IPS DF 19.7 (cell line): ENCODE data around the gene RGS19.

ENCODE experiments used
- DNase-seq: peaks from one replicate; pipeline ENCODE4 v3.0.0-alpha.2; 2013; ENCODE audit warnings: low read depth, low spot score

RGS19 gene

DNA sequence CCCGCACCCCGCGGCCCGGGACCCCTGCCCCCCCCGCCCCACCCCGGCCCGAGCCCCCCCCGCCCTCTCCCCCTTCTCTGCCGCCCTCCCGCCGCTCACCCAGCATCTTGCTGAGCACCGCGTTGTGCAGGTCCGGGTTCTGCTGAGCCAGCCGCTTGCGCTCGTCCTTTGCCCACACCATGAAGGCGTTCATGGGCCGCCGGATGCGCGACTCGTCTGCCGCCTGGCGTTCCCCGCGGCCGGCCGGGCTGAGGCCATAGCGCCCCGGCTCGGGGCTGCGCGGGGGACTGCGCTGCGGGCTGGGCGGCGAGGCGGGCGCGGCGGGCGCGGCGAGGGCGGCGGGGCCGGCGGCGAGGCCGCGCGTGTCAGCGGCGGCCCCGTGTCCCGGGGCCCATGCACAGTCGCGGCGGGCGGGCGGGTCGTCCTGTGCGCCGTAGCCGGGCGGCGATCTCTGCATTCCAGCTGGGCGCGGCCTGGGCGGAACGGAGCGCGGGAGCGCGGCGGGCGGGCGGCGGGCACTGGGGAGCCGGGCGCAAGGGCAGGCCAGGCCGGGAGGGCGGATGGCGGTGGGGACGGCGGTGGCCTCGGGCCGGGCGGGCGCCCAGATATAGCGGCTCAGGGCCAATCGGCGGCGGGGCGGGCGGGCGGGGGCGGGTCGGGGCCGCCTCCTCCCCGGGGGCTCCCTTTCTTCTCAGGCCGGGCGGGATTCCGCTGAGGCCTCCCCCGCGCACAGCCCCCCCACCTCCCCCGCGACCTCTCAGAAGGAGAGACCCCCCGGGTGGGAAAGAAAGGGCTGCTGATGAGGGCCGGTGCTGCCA lies 30.0 kb downstream of the RGS19 start, which contains the start of gene SOX18:
Gene SOX18, minus strand, starts transcription at position 580 of the 818 bp plus-strand sequence. Its CDS starts 123 bp downstream, at position 457.
- DNase-seq: no peak

DNA sequence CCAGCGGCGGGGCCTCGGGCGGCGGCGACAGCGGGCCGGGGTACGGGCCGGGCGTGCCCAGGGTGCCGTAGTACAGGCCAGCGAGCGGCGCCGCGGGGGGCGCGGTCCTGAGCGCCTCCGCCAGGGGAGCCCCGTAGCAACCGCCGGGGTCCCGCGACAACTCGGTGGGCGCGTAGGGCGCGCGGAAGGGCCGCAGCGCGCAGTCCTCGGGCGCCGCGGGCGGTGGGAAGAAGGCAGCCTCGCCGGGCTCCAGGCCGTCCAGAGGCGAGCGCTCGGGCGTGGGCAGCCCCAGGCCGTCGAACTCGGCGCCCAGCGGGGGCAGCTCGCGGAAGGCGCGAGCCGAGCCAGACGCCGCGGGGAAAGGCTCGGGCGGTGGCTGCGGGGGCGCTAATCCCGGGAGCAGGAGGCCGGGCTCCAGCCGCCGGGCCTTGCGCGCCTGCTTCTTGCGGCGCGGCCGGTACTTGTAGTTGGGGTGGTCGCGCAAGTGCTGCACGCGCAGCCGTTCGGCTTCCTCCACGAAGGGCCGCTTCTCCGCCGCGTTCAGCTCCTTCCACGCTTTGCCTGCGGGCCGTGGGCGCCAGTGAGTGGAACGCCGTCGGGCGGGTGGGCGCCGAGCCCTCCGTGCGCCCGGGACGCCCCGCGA lies 30.8 kb downstream of the RGS19 start:
- DNase-seq: no peak

DNA sequence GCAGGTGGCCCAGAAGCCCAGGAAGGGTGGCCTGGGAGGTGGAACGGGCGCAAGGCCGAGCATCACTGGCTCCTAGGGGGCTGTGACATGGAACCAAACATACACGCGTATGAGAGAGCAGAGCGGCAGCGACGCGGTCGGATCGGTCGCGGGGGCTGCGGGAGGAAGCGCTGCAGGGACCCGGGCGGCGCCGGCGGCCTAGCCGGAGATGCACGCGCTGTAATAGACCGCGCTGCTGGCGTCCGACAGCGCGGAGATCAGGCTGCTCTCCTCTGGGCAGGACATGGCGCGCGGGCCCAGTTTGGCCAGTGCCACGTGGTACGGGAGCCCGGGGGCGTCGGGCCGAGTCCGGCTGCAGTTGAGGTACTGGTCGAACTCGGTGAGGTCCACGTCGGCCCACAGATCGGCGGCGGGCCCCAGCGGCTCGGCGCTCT lies 31.3 kb downstream of the RGS19 start:
- DNase-seq: no peak

DNA sequence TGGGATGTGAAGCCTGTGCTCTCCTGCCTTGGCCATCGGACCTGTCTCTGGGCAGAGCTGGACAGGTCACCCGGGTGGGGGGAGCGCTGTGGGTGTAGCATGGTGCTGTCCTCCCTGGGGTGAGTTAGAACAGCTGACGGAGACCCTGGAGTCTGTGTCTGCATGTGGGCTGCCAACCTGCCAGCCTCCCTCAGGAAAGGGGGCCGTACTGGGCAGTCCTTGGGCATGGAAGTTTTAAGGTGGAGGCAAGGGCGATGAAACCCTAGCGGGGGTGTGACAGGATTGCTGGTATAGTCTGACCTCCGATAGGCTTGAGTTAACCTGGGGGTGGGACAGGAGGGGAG lies 32.3 kb downstream of the RGS19 start:
- no peak for DNase-seq

DNA sequence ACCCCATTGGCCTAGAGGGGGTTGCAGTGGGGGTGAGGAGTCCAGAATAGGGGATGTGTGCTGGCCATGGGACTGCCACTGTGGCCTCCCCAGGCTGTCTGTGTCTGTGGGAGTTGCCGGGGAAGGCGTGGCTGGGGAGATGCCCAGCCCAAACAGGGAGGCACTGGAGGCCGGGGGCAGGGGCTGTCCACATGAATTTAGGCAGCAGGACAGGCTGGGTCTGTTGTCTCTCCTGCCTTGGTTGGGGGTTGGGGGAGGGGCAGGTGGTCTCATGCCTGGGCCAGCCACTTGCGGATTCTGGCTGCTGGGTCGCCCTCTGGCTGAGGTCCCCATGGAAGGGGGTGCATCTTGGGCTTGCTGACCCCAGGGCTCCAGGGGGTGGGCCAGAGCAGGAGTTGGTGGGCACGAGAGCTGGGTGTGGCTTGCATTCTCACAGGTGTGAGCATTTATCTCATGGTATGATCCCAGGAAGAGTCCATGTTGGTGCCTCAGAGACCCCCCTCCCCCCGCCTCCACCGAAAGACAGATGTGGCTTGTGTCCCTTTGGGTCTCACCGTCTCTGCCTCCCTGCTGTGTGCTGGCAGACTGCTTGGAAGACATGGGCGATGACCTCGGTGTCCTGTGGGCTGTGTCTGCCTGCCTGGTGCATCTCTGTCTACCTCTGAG lies 33.8 kb downstream of the RGS19 start:
- DNase-seq: no peak

DNA sequence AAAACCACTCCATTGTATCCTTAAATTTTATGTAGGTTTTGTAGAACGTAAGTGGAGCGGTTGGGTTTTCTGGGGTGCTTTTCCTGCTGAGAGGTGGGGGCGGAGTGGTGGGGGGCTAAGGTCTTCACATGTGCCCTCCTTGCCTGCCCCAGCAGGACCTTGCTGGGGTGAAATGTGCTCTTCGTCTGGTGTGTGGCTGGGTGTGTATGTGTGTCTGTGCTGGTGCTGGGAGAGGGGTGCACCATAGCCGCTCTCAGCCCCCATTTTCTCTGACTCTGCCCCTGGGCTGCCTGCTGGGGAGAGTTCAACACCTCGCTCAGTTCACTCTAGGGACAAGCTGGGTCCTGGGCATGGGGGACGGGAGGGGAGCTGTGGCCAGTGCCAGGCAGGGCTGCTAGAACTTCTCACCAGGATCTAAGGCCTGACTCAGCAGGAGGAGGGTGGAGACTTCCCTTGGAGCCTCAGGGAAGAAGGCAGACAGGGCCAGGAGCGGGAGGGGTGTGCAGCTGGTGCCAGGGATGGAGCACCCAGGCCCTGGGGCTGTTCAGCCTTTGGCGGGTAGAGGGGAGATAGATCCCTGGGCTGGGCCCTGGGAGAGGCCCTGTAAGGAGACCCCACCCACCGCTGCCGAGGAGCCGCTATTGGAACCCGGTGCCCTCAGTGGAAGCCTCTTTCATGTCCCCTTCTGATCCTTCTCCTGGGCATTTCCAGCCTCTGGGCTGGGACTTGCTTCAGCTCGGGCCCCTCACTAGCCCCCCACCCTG lies 34.7 kb downstream of the RGS19 start:
- no peak for DNase-seq

DNA sequence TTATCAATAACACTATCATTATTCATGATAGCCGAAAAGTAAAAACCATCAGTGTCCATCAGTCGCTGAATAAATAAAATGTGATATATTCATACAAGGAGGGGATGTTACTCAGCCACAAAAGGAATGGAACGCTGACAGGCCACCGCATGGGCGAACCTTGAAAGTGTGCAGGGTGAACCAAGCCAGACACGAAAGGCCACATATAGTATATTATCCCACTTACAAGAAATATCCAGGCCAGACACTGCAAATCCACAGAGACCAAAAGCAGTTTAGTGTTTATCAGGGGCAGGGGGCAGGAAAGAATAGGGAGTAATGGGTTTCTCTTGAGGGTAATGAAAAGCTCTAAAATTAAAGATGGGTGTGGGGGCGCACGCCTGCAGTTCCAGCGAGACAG lies 35.5 kb downstream of the RGS19 start:
- DNase-seq: no peak

DNA sequence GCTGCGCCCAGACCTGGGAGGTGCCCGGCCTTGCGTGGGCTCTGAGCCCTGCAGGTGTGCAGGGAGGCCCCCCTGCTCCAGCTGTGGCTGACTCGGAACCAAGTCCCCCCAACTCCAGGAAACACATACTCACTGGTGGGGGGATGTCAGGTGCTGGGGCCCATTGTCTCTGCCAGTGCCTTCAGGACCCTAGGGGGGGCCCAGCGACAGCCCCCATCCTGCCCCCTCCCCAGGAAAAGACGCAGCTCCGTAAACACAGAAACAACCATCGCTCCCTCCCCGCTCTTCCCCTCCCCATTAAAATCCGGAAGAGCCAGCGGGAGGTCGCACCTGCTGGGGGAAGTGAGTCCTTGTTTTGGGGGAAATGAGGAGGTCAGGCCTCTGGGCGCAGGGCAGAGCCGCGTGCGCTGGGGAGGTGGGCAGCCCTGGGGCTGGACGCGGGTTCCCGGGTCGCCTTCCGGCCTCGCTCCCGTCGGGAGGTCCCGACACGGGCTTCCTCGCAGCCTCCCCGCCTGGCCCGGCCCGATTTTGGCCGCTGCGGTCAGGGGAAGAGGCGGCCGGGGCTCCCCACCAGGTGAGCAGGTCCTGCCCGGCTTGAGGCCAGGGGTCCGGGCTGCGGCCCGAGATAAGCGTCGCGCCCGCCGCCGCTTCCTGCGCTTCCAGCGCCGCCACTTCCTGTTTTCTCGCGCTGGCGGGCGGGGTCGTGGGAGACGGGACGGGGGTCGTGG lies 37.1 kb downstream of the RGS19 start:
- DNase-seq: no peak

DNA sequence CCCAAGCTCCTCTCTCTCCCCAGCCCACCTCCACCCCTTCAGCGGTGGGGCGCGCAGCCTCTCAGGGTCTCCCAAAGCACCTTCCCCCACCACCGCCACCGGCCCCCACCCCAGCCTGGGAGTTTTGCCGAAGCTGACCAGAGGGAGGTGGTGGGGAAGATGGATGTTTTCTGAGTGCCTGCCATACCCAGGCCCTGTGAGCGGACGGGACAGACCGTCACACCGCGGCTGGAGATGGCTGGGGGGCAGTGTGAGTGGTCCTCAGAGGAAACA lies 37.6 kb downstream of the RGS19 start:
- no peak for DNase-seq

DNA sequence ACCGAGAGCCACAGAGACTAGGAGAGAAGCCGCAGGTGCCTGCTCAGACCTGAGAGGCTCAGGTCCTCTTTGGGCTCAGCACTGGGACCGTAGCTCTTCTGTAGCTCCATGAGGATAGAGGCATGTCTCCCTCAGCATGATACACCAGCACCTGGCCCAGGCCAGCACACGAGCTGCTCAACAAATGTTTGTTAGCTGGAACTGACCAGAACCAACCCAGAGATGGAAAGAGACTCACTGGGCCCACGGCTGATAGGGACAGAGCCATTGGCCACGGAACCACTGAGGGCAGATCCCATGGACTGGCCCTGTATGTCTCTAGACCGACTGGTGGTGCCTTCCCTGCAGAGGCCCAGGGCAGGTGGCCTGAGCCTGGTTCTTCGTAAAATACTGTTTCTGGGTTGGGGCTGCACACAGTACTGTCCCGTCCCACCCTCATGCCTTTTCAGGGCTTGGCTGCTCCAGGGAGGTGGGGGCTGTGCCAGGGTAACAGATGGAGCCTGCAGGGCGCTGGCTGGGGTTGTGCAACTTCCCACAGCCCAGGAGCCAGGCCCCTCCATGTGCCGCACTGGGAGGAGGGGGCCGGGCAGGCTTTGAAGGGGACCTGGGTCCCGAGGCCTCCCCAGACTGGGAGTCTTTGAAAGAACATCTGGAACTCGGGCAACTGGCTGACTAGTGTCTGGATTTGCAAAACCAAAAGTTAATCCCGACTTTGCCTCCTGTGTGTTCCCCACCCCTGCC lies 38.1 kb downstream of the RGS19 start:
- no peak for DNase-seq

DNA sequence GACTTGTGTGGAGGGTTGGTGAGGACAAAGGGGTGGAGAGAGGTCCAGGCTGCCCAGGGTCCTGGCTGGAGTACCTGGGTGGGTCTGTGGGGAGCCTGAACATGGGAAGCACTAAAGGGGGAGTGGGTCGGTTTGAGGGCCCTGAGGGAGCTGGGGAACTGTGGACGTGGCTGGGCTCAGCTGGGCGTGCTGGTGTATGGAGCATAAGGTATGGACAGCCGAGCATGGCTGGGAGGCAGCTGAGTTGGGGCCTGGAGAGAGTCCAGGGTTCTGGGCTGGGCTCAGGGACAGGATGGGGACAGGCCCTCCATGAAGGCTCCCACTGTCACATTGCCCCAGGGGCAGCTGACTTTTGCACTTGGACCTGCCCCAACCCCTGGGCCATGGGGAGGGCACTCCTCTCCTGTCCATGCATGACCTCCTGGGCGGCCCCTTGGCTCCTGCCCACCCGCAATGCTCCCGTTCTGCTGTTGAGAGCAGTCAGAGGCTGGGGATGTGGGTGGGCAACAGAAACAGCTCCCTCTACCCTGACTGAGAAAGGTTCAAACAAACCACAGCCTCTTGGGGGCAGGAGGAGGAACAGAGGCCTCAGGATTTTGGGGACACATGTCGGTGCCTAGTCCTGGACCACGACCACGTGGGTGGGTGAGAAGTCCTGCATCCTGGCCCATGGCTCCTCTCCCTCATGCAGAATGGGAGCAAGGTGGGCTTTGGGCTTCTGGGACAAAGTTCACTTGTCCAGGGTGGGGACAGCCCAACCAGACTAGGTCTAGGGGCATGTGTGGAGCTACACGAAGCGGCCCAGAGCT lies 38.9 kb downstream of the RGS19 start:
- no peak for DNase-seq

DNA sequence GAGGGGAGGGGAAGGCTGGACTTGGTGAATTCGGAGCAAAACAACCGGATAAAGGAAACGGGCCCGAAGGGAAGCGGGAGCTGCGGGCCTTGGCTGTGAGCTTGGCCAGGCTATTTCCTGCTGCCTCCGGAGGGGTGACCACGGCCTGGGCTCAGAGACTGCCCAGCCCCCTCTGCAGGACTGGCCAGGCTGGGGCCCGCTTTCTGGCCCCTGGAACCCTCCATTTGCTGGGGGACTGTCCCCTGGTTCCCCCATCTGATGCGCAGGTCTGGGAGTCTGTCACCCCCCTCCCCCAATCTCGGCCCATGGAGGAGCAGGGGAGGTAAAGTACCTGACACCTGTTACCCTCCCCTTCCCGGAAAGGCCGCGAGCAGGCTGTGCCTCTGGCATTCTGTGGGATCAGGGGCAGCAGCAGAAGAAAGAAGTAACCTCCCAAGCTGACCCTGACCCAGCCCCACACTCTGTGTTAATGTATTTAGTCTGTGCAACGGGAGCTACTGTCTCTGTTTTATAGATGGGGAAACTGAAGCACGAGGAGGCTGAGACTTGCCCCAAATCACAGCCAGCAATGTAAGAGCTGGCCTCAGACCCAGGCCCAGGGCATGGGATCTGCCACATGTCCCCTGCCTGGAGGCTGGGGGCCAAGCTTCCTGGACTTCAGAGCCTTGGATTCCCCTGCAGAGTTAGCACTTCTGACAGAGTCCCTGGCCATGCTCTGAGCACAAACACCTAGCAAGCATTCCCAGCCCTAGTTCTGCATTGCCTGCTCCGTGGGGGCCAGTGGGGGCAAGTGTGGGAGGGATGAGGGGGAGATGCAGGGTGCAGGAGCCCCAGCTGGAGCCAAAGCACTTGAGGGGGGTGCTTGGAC lies 39.8 kb downstream of the RGS19 start:
- no peak for DNase-seq

DNA sequence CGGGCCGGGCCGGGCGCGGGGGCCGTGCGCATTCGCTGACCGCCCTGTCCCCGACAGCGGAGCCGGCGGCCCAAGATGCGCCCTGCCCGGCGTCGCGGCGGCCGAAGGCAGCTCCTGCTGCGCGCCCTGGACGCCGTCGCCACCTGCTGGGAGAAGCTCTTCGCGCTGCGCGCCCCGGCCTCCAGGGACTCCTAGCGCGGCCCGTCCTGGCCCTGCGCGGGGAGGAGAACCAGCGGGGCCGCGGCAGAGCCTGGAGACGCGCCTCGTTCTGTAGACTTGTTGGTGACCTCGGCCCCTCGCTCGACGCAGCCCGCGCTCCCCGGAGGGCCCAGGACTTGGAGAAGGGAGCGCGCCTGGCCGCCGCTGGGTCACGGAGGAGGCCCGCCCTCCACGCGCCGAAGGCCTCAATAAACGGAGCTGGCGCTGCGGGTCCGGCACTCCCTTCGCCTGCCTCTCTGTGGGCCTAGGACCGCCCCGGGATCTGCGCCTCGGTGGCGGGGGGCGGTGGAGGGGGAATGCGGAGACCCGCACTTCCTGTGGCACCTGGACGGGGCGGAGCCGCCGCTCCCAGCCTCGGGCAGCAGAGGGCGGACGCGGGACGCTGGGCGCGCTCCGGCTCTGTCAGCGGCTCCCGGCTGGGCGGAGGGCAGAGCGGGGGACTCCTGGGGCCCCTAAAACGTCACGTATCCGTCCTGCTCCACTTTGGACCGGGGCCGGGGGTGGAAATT lies 40.6 kb downstream of the RGS19 start:
- DNase-seq: no peak

DNA sequence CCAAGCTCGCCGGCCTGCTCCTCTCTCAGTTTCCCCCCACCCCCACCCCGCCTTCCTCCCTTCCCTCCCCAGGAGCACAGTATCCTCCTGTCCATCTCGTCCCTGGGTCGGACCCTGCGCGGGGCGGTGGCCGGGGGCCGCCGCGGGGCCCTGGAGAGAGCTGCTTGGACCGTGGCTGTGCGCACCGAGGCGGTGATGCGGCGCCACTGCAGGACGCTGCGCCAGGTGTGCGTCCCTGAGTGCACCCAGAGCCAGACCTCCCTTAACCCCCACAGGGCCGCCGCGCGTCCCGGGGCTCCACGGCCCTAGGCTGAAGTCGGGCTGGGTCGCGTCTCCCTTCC lies 41.1 kb downstream of the RGS19 start:
- no peak for DNase-seq

DNA sequence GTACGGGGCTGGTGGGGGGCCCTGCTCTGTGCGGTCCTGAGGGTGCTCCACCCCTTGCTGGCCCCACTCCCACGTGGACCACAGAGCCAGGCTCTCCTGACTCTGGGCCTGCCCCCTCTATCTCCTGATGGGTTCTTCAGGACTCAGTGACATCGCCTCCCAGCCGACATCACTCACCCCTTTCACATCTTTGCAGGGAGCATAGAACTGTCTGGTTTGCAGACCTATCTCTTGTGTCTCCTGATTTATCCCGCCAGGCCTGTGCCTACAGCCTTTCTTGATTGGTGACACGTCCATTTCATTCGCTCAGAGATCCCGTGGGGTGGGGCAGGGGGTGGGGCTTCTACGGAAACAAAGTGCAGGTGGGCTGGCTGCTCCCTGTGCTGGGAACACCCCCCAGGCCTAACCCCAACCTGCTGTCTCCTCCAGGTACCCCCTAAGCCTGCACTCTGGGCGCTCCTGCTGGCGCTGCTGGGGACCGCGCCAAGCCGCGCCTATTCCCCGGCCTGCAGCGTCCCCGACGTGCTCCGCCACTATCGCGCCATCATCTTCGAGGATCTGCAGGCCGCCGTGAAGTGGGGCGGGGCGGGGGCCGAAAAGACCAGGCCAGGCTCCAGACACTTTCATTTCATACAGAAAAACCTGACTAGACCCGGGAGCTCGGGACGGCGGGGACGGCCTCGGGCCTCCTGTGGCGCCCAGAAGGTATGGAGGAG lies 41.7 kb downstream of the RGS19 start:
- DNase-seq: no peak

DNA sequence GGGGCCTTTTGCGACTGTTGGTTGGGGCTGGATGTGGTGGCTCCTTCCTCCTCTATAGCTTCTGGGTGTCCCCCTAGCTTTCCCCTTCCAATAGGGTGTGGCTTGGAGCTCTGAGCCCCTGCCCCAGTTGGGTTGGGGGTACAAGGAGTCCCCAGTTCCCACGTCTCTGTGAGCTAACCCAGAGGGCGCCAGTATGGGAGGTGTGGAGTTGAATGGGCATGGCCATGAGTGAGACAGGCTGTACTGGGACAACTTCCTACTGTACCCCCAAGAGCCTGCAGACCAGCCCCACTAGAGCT lies 42.2 kb downstream of the RGS19 start:
- DNase-seq: no peak

DNA sequence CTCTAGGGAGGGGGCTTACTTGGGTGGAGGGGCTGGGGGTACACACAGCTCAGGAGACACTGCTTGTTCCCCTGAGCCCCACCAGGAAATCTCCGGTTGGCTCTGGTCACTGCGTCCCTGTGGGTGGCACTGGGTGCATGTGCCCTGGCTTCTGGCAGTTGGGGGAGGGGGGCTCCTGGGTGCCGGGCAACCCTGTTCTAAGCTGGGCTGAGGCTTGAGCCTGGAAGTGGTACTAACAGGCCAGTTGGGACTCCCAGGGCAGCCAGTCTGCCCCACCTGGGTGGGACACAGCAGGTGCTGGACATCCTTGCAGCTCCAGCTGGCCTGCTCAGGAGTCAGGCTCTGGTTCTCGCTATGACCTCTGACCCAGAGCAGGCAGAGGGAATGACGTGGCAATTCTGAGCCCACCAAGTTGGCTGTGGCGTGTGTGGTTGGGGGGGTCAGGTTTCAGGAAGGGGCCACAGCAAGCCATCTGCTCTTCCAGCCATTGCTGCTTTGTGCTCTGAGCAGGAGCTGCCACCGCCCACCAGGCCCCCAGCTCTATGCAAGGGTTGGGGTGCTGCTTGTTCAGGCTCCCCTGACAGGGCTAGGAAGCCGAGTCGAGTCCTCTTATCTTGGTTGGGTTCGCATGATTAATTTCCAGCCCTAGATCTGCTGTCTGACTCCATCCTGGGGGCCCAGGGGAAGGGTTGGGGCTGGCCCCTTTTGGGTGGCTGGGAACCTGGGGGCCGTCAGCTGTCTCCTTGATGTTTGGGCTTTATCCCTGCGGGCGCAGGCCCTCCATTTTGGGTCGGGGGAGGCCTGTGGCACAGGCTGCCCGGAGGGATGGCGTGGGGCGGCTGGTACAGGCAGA lies 42.7 kb downstream of the RGS19 start:
- DNase-seq: no peak
